SU-DHL-6 (cell line): Measurements from ENCODE around the gene TMCC2.

Source experiments
- H2AFZ ChIP-seq: fragments of 200-600 bp; sonication (generic); 2 replicates; pipeline ENCODE4 v1.6.1; 2014; ENCODE audit warnings: low read depth, mild to moderate bottlenecking, moderate library complexity, mixed read lengths, antibody characterized with exemption, low read length; ENCODE audit not compliant: severe bottlenecking
- H3F3A ChIP-seq: fragments of 200-600 bp; shearing (Covaris generic); 2 replicates; pipeline ENCODE4 v1.6.0; 2016; ENCODE audit warnings: antibody characterized with exemption, mild to moderate bottlenecking; ENCODE audit not compliant: insufficient read depth
- H3K27ac ChIP-seq: fragments of 200-600 bp; sonication (generic); 2 replicates; pipeline ENCODE4 v1.5.1; 2016; ENCODE audit warnings: low read depth, mild to moderate bottlenecking, low read length, moderate library complexity, mixed read lengths
- H3K27me3 ChIP-seq: fragments of 200-600 bp; sonication (generic), shearing (Covaris generic); 2 replicates; pipeline ENCODE4 v1.6.0; 2014; ENCODE audit warnings: mild to moderate bottlenecking, low read length
- H3K36me3 ChIP-seq: fragments of 200-600 bp; sonication (generic); 2 replicates; pipeline ENCODE4 v1.6.1; 2014; ENCODE audit warnings: mild to moderate bottlenecking, low read length, mixed read lengths
- H3K4me2 ChIP-seq: fragments of 300-600, 200-600 bp; shearing (Covaris generic), sonication (generic); 2 replicates; pipeline ENCODE4 v1.6.0; 2014; ENCODE audit warnings: low read length, low read depth, mild to moderate bottlenecking; ENCODE audit not compliant: poor library complexity, severe bottlenecking
- H3K4me3 ChIP-seq: fragments of 200-600 bp; sonication (generic); 2 replicates; pipeline ENCODE4 v1.5.1; 2014; ENCODE audit warnings: antibody characterized with exemption, low read length, mild to moderate bottlenecking, mixed read lengths; ENCODE audit not compliant: insufficient read depth, poor library complexity, severe bottlenecking
- H3K79me2 ChIP-seq: fragments of 200-600 bp; sonication (generic); 2 replicates; pipeline ENCODE4 v1.6.1; 2014; ENCODE audit warnings: mild to moderate bottlenecking, low read length, moderate library complexity; ENCODE audit not compliant: insufficient read depth
- H3K9ac ChIP-seq: fragments of 200-600 bp; sonication (generic); 2 replicates; pipeline ENCODE4 v1.7.0; 2014; ENCODE audit warnings: mild to moderate bottlenecking, low read length
- H3K9me2 ChIP-seq: fragments of 200-600 bp; sonication (generic); replicated peaks from 2 replicates; pipeline ENCODE4 v1.6.1; 2014; ENCODE audit warnings: low read length; ENCODE audit not compliant: insufficient read depth
- H3K9me3 ChIP-seq: fragments of 200-600 bp; sonication (generic); 2 replicates; pipeline ENCODE4 v1.6.1; 2014; ENCODE audit warnings: low read length, mixed read lengths; ENCODE audit not compliant: insufficient read depth
- H4K20me1 ChIP-seq: fragments of 200-600 bp; sonication (generic); 2 replicates; pipeline ENCODE4 v1.6.1; 2014; ENCODE audit warnings: low read depth, mild to moderate bottlenecking, antibody characterized with exemption, low read length, moderate library complexity, mixed read lengths
- EZH2phosphoT487 ChIP-seq: fragments of 200-600 bp; sonication (generic), shearing (Covaris generic); conservative IDR thresholded peaks from 2 replicates; pipeline ENCODE4 v1.6.1; 2018; ENCODE audit warnings: mild to moderate bottlenecking, antibody characterized with exemption, low read length, moderate library complexity, mixed read lengths
- TF ChIP-seq, protein P1 (sequence below): fragments of 200-600 bp; sonication (generic); IDR thresholded peaks from one replicate; pipeline ENCODE4 v1.5.1; 2017; ENCODE audit warnings: antibody characterized with exemption, mild to moderate bottlenecking, low read length, moderate library complexity; ENCODE audit not compliant: insufficient read depth, poor library complexity, severe bottlenecking

The TMCC2 gene

DNA sequence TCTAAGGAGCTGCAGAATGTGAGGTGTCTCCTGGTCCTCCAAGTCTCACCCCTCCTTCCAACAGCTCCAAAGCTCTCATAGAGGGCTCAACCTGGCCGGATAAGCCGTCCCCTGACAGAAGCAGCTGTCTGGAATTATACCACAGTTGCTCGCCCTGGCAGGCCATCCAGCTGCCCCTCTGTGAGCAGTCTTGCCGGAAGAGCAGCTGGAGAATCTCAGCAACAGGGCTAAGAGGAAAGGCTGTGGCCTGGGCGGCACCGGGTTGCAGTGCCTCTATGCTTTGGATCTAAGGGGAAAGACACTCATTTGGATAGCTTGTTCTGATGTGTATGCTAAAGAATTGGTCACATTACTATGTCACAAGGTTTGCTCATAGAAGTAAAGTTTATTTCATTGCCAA is 12.4 kb downstream of the TMCC2 start:
- H3K4me3 ChIP-seq = no peak overlapping the region
- no peaks in the 10 kb centered on the region for H3K36me3 ChIP-seq
- TF ChIP-seq EZH2phosphoT487 = no peak
- TF ChIP-seq, protein P1, sequence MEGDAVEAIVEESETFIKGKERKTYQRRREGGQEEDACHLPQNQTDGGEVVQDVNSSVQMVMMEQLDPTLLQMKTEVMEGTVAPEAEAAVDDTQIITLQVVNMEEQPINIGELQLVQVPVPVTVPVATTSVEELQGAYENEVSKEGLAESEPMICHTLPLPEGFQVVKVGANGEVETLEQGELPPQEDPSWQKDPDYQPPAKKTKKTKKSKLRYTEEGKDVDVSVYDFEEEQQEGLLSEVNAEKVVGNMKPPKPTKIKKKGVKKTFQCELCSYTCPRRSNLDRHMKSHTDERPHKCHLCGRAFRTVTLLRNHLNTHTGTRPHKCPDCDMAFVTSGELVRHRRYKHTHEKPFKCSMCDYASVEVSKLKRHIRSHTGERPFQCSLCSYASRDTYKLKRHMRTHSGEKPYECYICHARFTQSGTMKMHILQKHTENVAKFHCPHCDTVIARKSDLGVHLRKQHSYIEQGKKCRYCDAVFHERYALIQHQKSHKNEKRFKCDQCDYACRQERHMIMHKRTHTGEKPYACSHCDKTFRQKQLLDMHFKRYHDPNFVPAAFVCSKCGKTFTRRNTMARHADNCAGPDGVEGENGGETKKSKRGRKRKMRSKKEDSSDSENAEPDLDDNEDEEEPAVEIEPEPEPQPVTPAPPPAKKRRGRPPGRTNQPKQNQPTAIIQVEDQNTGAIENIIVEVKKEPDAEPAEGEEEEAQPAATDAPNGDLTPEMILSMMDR = no peak
- H3K27me3 ChIP-seq = no peaks in the 10 kb centered on the region
- H3F3A ChIP-seq = no peaks in the 10 kb centered on the region
- no peak overlapping the region for H3K4me2 ChIP-seq
- no peak overlapping the region for H3K27ac ChIP-seq
- H3K9me2 ChIP-seq = no peaks in the 10 kb centered on the region
- H2AFZ ChIP-seq = no peak overlapping the region
- H3K9me3 ChIP-seq = no peaks in the 10 kb centered on the region
- no peaks in the 10 kb centered on the region for H4K20me1 ChIP-seq
- H3K9ac ChIP-seq = no peak overlapping the region
- no peaks in the 10 kb centered on the region for H3K79me2 ChIP-seq

DNA sequence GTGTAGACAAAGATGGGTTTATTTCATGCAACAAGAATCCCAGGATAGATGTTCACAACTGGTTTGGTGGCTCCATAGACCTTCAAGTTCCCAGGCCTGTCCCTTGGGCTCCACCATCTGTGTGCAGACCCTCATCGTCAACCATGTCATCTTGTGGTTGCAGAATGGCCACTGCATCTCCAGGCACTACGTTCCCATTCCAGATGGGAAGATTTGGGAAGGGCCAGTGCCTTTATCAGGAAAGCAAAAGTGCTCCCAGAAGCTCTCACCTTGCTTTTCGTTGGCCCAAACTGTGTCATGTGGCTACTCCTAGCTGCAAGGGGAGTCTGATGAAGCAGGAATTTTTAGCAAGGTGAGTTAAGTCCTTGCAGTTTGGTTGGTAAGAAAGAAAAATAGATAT is 12.8 kb downstream of the TMCC2 start:
- H3F3A ChIP-seq = no peaks in the 10 kb centered on the region

DNA sequence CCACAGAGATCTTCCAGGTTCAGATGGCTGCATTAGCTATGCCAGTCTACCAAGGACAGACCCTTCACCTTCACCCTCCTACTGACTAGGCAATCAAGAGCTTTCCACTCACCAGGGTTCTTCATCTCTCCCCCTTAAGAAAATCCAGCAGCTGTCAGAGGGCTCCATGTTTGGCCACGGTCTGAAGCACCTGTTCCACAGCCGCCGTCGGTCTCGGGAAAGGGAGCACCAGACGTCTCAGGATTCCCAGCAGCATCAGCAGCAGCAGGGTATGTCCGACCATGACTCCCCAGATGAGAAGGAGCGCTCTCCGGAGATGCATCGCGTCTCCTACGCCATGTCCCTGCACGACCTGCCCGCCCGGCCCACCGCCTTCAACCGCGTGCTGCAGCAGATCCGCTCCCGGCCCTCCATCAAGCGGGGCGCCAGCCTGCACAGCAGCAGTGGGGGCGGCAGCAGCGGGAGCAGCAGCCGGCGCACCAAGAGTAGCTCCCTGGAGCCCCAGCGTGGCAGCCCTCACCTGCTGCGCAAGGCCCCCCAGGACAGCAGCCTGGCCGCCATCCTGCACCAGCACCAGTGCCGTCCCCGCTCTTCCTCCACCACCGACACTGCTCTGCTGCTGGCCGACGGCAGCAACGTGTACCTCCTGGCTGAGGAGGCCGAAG is 13.8 kb downstream of the TMCC2 start:
- H3K27me3 ChIP-seq = no peaks in the 10 kb centered on the region
- TF ChIP-seq, protein P1 = no peak
- no peak for TF ChIP-seq EZH2phosphoT487
- H3K9me2 ChIP-seq = no peaks in the 10 kb centered on the region
- no peaks in the 10 kb centered on the region for H3K36me3 ChIP-seq
- H3K9ac ChIP-seq = no peak overlapping the region
- no peak overlapping the region for H3K27ac ChIP-seq
- no peaks in the 10 kb centered on the region for H4K20me1 ChIP-seq
- no peak overlapping the region for H2AFZ ChIP-seq
- H3K9me3 ChIP-seq = no peaks in the 10 kb centered on the region
- no peak overlapping the region for H3K4me2 ChIP-seq
- H3F3A ChIP-seq = no peaks in the 10 kb centered on the region
- H3K79me2 ChIP-seq = no peaks in the 10 kb centered on the region
- no peak overlapping the region for H3K4me3 ChIP-seq

More for the DNA sequence above, 12.8 kb downstream of the TMCC2 start:
- no peak overlapping the region for H3K27ac ChIP-seq
- no peak overlapping the region for H3K4me3 ChIP-seq
- H3K9ac ChIP-seq = no peak overlapping the region
- no peaks in the 10 kb centered on the region for H3K79me2 ChIP-seq
- TF ChIP-seq EZH2phosphoT487 = no peak
- TF ChIP-seq, protein P1 = no peak
- H3K9me3 ChIP-seq = no peaks in the 10 kb centered on the region
- no peaks in the 10 kb centered on the region for H3K27me3 ChIP-seq
- no peak overlapping the region for H3K4me2 ChIP-seq
- H3K9me2 ChIP-seq = no peaks in the 10 kb centered on the region
- no peak overlapping the region for H2AFZ ChIP-seq
- no peaks in the 10 kb centered on the region for H3K36me3 ChIP-seq
- no peaks in the 10 kb centered on the region for H4K20me1 ChIP-seq
